ENCODE measurements around the gene ZNF408.

The ZNF408 gene

DNA sequence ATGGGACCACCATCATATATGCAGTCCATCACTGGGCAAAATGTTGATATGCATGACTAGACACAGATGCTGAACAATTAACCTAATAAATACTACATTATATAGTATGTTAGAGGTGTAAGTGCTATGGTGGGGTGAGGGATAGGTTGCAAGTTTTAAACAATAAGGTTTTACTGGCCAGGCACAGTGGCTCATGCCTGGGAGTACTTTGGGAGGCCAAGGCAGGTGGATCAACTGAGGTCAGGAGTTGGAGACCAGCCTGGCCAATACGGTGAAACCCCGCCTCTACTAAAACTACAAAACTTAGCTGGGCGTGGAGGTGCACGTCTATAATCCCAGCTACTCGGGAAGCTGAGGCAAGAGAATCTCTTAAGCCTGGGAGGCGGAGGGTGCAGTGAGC, 46.3 kb downstream of the ZNF408 start:
- CTCF ChIA-PET: no interaction called here
- DNase-seq (ENCODE audit: low read depth, low spot score): no peak

More for the DNA sequence above, 46.3 kb downstream of the ZNF408 start:
- TF ChIP-seq, protein P1, sequence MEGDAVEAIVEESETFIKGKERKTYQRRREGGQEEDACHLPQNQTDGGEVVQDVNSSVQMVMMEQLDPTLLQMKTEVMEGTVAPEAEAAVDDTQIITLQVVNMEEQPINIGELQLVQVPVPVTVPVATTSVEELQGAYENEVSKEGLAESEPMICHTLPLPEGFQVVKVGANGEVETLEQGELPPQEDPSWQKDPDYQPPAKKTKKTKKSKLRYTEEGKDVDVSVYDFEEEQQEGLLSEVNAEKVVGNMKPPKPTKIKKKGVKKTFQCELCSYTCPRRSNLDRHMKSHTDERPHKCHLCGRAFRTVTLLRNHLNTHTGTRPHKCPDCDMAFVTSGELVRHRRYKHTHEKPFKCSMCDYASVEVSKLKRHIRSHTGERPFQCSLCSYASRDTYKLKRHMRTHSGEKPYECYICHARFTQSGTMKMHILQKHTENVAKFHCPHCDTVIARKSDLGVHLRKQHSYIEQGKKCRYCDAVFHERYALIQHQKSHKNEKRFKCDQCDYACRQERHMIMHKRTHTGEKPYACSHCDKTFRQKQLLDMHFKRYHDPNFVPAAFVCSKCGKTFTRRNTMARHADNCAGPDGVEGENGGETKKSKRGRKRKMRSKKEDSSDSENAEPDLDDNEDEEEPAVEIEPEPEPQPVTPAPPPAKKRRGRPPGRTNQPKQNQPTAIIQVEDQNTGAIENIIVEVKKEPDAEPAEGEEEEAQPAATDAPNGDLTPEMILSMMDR (IDR thresholded peaks at IDR 0.05; ENCODE audit: insufficient read depth, low read length, missing control alignments): no peak
- POLR2A ChIA-PET: no interaction called here
- no peak overlapping the region for H3K4me3 ChIP-seq (ENCODE audit: low read depth, low read length)
